Muscle layer of duodenum (tissue), 2 donors: ENCODE results near the gene DOCK1.

ENCODE experiments used
- H3K27ac ChIP-seq: one replicate; pipeline ENCODE4 v1.7.0; 2013; ENCODE audit warnings: mild to moderate bottlenecking, low read length
- H3K27me3 ChIP-seq: one replicate; pipeline ENCODE4 v1.7.0; 2013; ENCODE audit warnings: low read depth, mild to moderate bottlenecking, control low read depth, low read length
- H3K36me3 ChIP-seq, 2 donors: one replicate each; pipeline ENCODE4 v1.7.0; 2013; ENCODE audit warnings: low read length in 2 of 2, control low read depth in 1 of 2, mild to moderate bottlenecking in 1 of 2; ENCODE audit not compliant: insufficient read depth in 2 of 2, control insufficient read depth in 1 of 2
- H3K4me1 ChIP-seq, 2 donors: one replicate each; pipeline ENCODE4 v1.7.0; 2013; ENCODE audit warnings: low read length in 2 of 2, mild to moderate bottlenecking in 2 of 2, control low read depth in 1 of 2, moderate library complexity in 1 of 2; ENCODE audit not compliant: insufficient read depth in 2 of 2, control insufficient read depth in 1 of 2
- H3K4me3 ChIP-seq, 2 donors: one replicate each; pipeline ENCODE4 v1.7.0; 2013; ENCODE audit warnings: low read length in 2 of 2, low read depth in 1 of 2, mild to moderate bottlenecking in 1 of 2
- H3K9me3 ChIP-seq, 2 donors: one replicate each; pipeline ENCODE4 v1.7.0; 2013; ENCODE audit warnings: low read length in 2 of 2, control low read depth in 1 of 2, mild to moderate bottlenecking in 1 of 2; ENCODE audit not compliant: control insufficient read depth in 1 of 2
- donor health status: healthy.

The DOCK1 gene

DNA sequence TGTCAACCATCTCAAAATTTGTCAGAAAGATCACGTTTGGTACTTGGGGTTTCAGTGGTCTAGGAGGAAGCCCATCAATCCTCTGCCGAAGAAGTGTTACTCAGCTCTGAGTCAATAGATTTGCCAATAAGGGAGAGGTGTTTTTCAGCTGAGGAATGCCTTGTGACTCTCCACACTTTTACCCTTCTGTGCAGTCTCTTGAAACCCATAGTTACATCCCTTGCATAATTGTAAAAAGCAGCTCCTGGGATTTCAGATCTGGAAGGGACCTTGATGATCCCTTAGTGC is 243.6 kb downstream of the DOCK1 start:
- no peak overlapping the region for H3K27ac ChIP-seq
- no peaks in the 10 kb centered on the region for H3K27me3 ChIP-seq
- peaks cover 0 to 23% of the 10 kb centered on the region in 2 donors for H3K36me3 ChIP-seq
- H3K4me3 ChIP-seq = no peak overlapping the region
- no peaks in the 10 kb centered on the region for H3K9me3 ChIP-seq
- H3K4me1 ChIP-seq = no peaks in the 10 kb centered on the region

DNA sequence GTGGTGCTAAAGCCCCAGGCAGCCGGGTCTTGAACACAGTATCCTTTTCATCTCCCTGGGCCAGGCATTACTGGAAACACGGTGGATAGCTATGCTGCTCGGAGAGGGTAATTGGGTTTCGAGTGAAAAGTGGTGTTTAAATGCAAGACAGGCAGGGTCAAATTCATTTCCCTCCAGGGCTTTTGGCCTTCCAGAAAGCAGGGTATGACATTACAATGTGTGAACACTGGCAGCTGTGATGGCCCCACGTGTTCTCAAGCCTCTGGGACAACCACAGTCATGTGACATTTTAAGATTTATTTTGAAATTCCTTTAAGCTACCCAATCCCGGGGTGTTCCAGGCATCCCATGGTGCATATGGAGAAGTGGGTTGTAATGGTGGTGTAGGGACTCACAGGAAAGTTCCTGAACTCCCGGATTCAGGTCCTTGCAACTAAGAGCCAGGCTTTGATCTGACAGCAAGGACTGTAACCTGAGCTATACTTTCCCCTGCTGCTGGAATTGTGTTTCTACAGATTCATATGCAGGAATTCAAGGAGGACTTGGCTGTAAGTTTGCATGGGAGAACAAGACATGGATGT is 244.4 kb downstream of the DOCK1 start:
- Histone ChIP-seq H3K4me3 (no peak overlapping the region), H3K27me3 (no peaks in the 10 kb centered on the region), H3K4me1 (no peaks in the 10 kb centered on the region), H3K9me3 (no peaks in the 10 kb centered on the region), H3K36me3 (peaks cover 0 to 23% of the 10 kb centered on the region in 2 donors), H3K27ac (no peak overlapping the region)

DNA sequence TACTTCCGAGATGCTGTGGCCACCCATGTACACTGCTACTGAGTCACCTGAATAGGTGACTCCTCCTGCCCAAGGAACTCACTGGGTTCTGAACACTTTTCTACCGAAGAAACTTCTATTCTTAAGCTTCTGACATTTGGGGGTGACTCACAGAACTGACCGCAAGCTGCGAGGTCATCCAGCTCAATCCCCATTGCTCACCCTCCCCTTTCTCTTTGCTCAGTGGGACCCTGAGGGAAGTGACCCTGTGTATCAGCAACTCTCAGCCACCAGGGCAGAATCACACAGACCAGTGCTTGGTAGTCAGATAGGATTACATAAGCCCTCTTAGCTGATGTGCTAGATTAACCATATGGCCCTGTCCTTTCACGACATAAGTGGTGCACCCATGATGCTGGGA is 244.9 kb downstream of the DOCK1 start:
- Histone ChIP-seq H3K27me3 (no peaks in the 10 kb centered on the region), H3K36me3 (peaks cover 0 to 23% of the 10 kb centered on the region in 2 donors), H3K4me1 (no peaks in the 10 kb centered on the region), H3K4me3 (no peak overlapping the region), H3K9me3 (no peaks in the 10 kb centered on the region), H3K27ac (no peak overlapping the region)

DNA sequence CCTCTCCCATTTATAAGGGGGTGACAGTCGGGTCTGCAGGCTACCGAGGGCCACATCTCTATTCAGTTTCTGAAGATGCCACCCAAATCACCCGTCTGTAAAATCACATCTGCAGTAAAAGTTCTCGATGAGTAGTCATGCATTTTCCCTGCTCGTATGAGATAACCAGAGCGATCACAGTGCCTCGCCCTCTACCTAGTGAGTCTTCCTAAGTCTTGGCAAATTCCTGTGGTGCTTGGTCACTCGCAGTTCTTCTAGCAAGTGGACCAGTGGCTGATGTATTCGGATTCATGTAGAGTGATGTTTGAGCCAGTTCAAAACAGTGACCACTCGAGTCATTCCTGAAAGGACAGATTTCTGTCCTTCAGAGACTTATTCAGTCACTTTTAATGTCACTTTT is 246.3 kb downstream of the DOCK1 start:
- no peak overlapping the region for H3K4me3 ChIP-seq
- no peaks in the 10 kb centered on the region for H3K4me1 ChIP-seq
- no peak overlapping the region for H3K27ac ChIP-seq
- no peaks in the 10 kb centered on the region for H3K27me3 ChIP-seq
- H3K36me3 ChIP-seq = peaks cover 0 to 18% of the 10 kb centered on the region in 2 donors
- H3K9me3 ChIP-seq = no peaks in the 10 kb centered on the region

DNA sequence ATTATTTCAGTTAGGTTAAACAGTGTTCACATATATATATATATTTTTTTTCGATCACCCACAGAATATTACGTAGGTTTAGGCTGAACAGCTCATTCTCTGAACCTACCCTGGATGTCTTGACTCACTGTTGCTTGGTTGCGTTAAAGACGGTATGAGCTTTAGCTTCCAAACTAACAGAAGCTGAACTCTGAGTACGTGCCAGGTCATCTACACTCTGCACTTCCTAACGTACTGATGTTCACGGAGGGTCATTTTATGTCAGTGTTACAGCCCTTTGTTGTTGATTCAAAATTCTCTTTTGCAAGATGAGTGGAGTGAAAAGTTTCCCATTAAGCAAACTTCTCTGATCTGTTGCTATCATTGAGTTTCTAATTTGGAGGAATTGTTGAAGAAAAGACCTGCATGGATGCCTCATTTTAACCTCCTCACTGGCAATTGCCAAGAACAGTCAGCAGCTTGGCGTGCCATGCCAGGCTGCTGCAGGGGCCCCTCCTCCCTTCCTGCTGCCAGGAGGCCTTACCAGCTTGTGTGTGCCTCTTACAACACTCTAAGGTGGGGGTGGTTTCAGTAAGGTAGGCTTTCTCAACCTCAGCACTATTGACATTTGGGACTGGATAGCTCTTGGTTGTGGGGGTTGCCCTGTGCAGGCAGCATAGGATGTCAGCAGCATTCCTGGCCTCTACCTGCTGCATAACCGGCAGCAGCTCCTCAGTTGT is 246.9 kb downstream of the DOCK1 start:
- Histone ChIP-seq H3K27ac (no peak overlapping the region), H3K4me1 (peaks cover 0 to 6% of the 10 kb centered on the region in 2 donors), H3K9me3 (no peaks in the 10 kb centered on the region), H3K36me3 (peaks cover 0 to 18% of the 10 kb centered on the region in 2 donors), H3K4me3 (no peak overlapping the region), H3K27me3 (no peaks in the 10 kb centered on the region)

DNA sequence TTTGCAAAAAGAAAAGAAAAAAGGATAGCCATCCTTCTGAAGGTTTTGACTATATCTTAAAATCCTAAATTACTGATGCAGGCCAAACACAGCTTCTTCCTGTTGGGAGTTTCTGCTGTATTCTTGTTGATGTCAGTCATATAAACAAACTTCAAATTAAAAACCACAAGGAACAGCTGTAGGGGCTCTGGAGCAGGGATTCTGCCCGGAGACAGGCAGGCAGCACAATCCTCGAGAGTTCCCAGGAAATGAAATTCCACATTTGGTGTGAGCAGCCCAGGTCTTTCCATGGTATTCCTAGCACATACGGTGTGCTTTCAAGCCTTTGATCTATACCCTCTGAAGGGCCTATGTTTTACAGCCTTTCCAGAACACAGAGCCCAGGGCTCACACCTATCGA is 248.0 kb downstream of the DOCK1 start:
- H3K4me3 ChIP-seq = no peak overlapping the region
- H3K9me3 ChIP-seq = no peaks in the 10 kb centered on the region
- H3K27me3 ChIP-seq = no peaks in the 10 kb centered on the region
- H3K27ac ChIP-seq = no peak overlapping the region
- H3K36me3 ChIP-seq = peaks cover 0 to 16% of the 10 kb centered on the region in 2 donors
- peaks cover 0 to 10% of the 10 kb centered on the region in 2 donors for H3K4me1 ChIP-seq

DNA sequence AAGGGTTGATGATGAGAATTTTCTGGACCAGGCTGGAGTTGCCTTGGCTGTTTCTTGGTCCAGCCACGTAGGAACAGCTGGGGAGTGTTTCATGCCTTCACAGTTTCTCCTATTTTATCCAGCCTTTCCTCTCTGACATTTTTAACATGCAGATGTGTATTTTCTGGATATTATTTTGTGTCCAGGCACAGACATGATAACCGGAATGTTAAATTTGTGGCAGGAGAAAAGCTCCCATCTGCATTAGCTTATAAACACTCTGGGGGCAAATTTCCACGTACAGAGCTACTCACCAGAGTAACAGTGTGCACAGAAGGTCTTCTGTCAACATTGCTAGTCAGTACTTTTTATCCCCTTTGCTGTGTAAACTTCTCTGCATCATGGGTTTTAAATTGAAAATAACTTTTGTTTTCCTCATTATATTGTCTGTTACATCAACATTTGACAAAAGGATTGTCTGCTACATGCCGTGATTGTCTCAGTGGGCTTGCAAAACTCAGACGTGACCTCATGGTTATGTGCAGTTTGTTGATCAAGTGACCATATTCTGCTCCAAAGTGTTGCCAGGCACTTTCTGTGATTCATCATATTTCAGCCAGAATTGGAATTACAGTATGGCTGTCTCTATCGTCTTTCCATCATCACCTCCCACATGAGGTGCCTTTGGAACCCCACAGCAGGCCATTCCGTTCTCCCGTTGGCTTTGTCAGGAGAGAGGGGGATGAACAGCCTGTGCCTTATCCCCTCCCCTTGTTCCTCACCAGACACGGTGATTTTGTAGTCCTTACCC is 249.8 kb downstream of the DOCK1 start:
- H3K4me3 ChIP-seq = no peak overlapping the region
- peaks cover 0 to 19% of the 10 kb centered on the region in 2 donors for H3K4me1 ChIP-seq
- peaks cover 0 to under 1% of the 10 kb centered on the region in 2 donors for H3K36me3 ChIP-seq
- H3K9me3 ChIP-seq = no peaks in the 10 kb centered on the region
- H3K27me3 ChIP-seq = no peaks in the 10 kb centered on the region
- H3K27ac ChIP-seq = no peak overlapping the region

DNA sequence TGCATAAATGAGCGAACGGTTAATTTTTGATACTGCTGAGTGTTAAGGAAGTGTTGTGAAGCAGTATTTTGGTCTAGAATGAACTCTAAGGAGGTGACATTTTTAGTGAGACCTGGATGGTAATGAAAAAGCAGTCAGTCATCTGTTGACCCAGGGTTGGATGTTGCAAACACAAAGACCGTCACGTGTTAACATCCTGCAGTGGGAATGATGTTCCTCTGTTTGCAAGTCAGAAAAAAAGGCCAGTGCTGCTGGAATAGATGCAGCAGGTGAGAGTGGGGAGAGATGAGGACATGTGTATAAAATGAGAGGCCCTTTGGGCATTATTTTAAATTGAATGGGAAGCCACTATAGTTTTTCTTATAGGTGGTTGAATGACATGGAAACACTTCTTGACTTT is 251.9 kb downstream of the DOCK1 start:
- Histone ChIP-seq H3K9me3 (no peaks in the 10 kb centered on the region), H3K4me1 (peaks cover 0 to 19% of the 10 kb centered on the region in 2 donors), H3K27me3 (no peaks in the 10 kb centered on the region), H3K36me3 (no peaks in the 10 kb centered on the region), H3K4me3 (no peak overlapping the region), H3K27ac (no peak overlapping the region)

DNA sequence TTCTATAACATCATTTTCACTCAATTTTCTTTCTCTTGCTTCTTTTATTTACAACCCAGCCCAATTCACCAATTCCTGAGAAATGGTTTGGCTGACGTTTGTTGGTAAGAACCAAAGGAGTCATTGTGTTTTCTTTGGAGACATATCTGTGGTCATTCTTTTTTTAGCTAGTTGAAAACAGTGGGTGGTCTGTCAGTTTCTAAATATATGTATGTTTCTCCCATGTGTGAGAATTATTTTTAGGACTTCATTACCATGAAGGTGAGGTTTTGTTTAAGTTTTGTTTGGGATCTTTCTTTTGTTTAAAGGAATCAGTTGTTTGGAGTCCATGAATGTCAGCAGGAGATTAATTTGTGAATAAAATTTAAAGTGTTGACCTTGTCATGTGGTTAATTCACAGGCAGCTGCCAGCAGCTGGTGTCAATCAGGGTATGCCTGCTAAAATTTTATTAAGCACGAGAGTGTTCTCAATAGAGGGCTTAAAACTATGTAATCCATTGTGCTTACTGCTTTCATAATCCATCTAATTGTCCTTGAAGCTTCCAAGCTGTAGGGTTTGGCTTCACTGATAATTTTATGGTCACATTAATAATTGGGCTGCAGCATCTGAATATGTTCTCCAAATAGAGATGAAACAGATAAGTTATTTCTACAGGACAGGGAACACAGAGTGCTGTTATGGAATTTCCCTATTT is 252.4 kb downstream of the DOCK1 start:
- H3K27ac ChIP-seq = no peak overlapping the region
- H3K36me3 ChIP-seq = no peaks in the 10 kb centered on the region
- no peak overlapping the region for H3K4me3 ChIP-seq
- no peaks in the 10 kb centered on the region for H3K9me3 ChIP-seq
- H3K4me1 ChIP-seq = peaks cover 0 to 19% of the 10 kb centered on the region in 2 donors
- H3K27me3 ChIP-seq = no peaks in the 10 kb centered on the region

DNA sequence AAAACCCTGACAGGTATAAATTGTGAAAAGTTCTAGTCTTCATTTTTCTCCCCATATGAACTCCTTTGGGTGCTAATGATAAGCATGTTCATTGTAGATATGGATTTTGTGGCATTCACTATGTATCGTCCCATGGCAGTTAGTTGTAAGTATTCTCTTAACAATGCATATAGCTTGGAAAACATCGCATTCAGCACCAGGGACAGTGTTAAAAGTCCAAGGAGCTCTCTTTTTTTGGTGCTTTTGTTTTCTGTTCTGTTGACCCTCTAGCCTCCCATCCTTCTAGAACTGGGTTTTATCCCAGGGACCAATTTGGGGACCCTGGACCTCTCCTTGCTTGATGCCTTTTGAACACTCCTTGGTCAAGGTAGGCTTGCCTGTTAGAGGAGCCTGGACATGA is 253.4 kb downstream of the DOCK1 start:
- Histone ChIP-seq H3K4me1 (peaks cover 0 to 19% of the 10 kb centered on the region in 2 donors), H3K9me3 (no peaks in the 10 kb centered on the region), H3K36me3 (no peaks in the 10 kb centered on the region), H3K27ac (no peak overlapping the region), H3K4me3 (no peak overlapping the region), H3K27me3 (no peaks in the 10 kb centered on the region)

DNA sequence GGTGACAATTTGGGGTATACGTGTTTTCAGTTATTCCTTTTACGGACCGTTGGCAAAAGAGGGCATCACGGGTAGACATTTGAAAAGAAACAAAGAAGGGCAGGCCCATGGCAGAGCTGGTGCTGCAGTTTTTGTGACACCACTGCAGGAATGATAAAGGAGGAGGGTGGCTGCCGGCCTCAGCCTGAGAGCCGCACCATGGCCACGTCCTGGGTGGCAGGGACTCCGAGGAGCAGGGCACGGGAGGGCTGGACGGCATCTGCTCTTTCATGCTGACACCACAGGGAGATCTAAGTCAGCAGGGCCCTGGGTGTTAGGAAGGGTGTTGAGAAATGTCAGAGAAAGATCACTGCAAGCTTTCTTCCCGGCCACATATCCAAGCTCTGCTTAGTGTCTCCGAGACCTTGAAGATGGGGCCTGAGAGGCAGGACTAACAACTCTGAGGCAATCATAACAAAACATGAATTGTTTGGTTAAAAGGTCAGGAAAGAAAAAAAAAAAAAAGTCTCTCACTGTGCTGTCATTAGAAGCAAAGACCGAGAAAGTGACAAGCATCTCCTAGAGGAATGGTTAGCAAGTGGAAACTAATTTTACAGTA is 254.5 kb downstream of the DOCK1 start:
- no peak overlapping the region for H3K27ac ChIP-seq
- peaks cover 0 to 19% of the 10 kb centered on the region in 2 donors for H3K4me1 ChIP-seq
- H3K27me3 ChIP-seq = no peaks in the 10 kb centered on the region
- no peaks in the 10 kb centered on the region for H3K36me3 ChIP-seq
- no peak overlapping the region for H3K4me3 ChIP-seq
- H3K9me3 ChIP-seq = no peaks in the 10 kb centered on the region
